ENCODE measurements around the gene OBSCN. TPM values are rescaled to one million over a fixed set of nuclear protein-coding genes. Genes with fewer than 3 reads are reported as not detected.
"Not testable (repeated sequence)": the region's sequence is repeated elsewhere in the genome, so short reads cannot be mapped to it uniquely, and the experiment has no call there.

Gene OBSCN
- total RNA-seq, 1 experiment from 2014 or later: 10.5 TPM

DNA sequence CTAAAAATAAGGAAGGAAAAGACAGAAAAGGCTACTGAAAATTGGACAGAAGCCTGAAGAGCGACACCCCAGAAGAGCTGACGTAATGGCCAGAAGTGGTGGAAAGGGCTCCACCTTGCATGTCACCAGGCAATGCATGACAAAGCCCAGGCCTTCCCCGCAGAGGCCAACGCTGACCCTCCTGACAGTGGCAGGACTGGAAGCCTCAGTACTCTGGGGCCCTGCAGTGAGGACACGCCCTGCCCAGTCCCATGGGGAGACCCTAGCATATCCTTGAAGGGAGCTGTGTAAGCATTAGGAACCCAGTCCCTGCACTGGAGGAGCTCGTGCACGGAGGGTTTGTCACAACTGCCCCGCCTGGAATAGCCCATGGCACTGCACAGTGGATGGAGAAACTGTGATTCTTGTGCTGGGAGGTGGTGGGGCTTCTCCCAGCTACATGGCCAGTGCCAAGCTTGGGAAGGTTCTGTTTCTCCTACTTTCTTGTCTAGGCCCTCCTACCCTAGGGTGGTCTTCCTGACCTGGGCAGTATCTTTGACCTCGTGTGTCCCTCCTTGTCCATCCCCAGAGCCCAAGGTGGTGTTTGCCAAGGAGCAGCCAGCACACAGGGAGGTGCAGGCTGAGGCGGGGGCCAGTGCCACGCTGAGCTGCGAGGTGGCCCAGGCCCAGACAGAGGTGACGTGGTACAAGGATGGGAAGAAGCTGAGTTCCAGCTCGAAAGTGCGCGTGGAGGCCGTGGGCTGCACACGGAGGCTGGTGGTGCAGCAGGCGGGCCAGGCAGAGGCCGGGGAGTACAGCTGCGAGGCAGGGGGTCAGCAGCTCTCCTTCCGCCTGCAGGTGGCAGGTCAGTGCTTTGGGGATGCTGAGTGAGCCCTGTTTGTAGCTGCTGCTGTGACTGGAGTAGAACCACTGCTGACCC is 60.4 kb downstream of the OBSCN start:
- H3K4me3 ChIP-seq (ENCODE audit: low read depth in 2 of 2, low read length in 2 of 2): no peak overlapping the region
- H3K27ac ChIP-seq (ENCODE audit: low read length): no peak overlapping the region
- peaks cover 4% of the 10 kb centered on the region; the same call in 1 of the 2 replicates for H3K4me1 ChIP-seq (ENCODE audit: control insufficient read depth, insufficient read depth, low read length)
- DNase-seq (ENCODE audit: low read depth, low spot score) (no peak), ATAC-seq (no peak)
- no peaks in the 10 kb centered on the region for H3K36me3 ChIP-seq (ENCODE audit: control insufficient read depth, insufficient read depth, low read length)
- in situ Hi-C loops (cut with HindIII; ENCODE audit: low pct_unique_long_range_greater_than_20kb, low sequenced_read_pairs) (no loop called here), intact Hi-C loops (cut with micrococcal nuclease; ENCODE audit: unreplicated experiment) (no loop called here)
- ChIA-PET CTCF (no interaction called here), POLR2A (no interaction called here)
- TF ChIP-seq, protein P1, sequence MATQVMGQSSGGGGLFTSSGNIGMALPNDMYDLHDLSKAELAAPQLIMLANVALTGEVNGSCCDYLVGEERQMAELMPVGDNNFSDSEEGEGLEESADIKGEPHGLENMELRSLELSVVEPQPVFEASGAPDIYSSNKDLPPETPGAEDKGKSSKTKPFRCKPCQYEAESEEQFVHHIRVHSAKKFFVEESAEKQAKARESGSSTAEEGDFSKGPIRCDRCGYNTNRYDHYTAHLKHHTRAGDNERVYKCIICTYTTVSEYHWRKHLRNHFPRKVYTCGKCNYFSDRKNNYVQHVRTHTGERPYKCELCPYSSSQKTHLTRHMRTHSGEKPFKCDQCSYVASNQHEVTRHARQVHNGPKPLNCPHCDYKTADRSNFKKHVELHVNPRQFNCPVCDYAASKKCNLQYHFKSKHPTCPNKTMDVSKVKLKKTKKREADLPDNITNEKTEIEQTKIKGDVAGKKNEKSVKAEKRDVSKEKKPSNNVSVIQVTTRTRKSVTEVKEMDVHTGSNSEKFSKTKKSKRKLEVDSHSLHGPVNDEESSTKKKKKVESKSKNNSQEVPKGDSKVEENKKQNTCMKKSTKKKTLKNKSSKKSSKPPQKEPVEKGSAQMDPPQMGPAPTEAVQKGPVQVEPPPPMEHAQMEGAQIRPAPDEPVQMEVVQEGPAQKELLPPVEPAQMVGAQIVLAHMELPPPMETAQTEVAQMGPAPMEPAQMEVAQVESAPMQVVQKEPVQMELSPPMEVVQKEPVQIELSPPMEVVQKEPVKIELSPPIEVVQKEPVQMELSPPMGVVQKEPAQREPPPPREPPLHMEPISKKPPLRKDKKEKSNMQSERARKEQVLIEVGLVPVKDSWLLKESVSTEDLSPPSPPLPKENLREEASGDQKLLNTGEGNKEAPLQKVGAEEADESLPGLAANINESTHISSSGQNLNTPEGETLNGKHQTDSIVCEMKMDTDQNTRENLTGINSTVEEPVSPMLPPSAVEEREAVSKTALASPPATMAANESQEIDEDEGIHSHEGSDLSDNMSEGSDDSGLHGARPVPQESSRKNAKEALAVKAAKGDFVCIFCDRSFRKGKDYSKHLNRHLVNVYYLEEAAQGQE (IDR thresholded peaks at IDR 0.05; ENCODE audit: insufficient read depth in 1 of 2, low read depth in 2 of 2, low read length in 1 of 2): no peak
- TF ChIP-seq, protein P2, sequence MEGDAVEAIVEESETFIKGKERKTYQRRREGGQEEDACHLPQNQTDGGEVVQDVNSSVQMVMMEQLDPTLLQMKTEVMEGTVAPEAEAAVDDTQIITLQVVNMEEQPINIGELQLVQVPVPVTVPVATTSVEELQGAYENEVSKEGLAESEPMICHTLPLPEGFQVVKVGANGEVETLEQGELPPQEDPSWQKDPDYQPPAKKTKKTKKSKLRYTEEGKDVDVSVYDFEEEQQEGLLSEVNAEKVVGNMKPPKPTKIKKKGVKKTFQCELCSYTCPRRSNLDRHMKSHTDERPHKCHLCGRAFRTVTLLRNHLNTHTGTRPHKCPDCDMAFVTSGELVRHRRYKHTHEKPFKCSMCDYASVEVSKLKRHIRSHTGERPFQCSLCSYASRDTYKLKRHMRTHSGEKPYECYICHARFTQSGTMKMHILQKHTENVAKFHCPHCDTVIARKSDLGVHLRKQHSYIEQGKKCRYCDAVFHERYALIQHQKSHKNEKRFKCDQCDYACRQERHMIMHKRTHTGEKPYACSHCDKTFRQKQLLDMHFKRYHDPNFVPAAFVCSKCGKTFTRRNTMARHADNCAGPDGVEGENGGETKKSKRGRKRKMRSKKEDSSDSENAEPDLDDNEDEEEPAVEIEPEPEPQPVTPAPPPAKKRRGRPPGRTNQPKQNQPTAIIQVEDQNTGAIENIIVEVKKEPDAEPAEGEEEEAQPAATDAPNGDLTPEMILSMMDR (IDR thresholded peaks at IDR 0.05): no peak
- TF ChIP-seq SIN3A (IDR thresholded peaks at IDR 0.05; ENCODE audit: borderline replicate concordance, insufficient read depth, low read depth, low read length) (no peak), POLR2AphosphoS5 (IDR thresholded peaks at IDR 0.05; ENCODE audit: low read depth, low read length) (no peak), TCF7L2 (IDR thresholded peaks at IDR 0.05; ENCODE audit: low read depth, low read length) (no peak)
- H3K9me3 ChIP-seq (ENCODE audit: control insufficient read depth, insufficient read depth, low read depth, low read length): no peaks in the 10 kb centered on the region
- no peaks in the 10 kb centered on the region for H3K27me3 ChIP-seq (ENCODE audit: control insufficient read depth, insufficient read depth, low read length)
- BruUV-seq (replicated peaks): no TSS peak

DNA sequence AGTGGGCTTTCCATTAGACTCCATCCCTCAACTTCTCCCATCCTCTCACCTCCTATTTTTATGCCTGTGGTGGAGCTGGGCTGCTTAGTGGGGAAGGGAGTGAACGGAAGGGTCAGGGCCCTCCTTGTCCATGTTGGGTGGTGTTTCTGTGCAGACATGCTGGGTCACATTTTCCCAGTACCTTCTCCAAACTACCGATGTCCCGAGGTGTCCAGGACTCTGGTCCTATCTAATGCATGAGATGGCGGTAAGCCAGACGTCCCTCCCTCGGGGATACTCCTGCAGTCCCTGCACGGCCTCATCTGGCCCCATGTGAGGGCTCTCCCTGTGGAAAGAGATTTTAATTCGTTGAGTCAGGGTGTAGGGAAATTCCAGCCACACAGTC is 61.0 kb downstream of the OBSCN start:
- POLR2A ChIA-PET: no interaction called here
- CTCF ChIA-PET: no interaction called here
- H3K4me1 ChIP-seq (ENCODE audit: control insufficient read depth, insufficient read depth, low read length): peaks cover 4% of the 10 kb centered on the region; the same call in 1 of the 2 replicates
- no TSS peak for BruUV-seq (replicated peaks)
- intact Hi-C loops (cut with micrococcal nuclease; ENCODE audit: unreplicated experiment): no loop called here
- DNase-seq (ENCODE audit: low read depth, low spot score) (no peak), ATAC-seq (no peak)
- H3K36me3 ChIP-seq (ENCODE audit: control insufficient read depth, insufficient read depth, low read length): no peaks in the 10 kb centered on the region
- H3K4me3 ChIP-seq (ENCODE audit: low read depth in 2 of 2, low read length in 2 of 2): no peak overlapping the region
- no peak overlapping the region for H3K27ac ChIP-seq (ENCODE audit: low read length)
- in situ Hi-C loops (cut with HindIII; ENCODE audit: low pct_unique_long_range_greater_than_20kb, low sequenced_read_pairs): no loop called here
- TF ChIP-seq POLR2AphosphoS5 (IDR thresholded peaks at IDR 0.05; ENCODE audit: low read depth, low read length): no peak
- no peaks in the 10 kb centered on the region for H3K9me3 ChIP-seq (ENCODE audit: control insufficient read depth, insufficient read depth, low read depth, low read length)
- no peaks in the 10 kb centered on the region for H3K27me3 ChIP-seq (ENCODE audit: control insufficient read depth, insufficient read depth, low read length)

DNA sequence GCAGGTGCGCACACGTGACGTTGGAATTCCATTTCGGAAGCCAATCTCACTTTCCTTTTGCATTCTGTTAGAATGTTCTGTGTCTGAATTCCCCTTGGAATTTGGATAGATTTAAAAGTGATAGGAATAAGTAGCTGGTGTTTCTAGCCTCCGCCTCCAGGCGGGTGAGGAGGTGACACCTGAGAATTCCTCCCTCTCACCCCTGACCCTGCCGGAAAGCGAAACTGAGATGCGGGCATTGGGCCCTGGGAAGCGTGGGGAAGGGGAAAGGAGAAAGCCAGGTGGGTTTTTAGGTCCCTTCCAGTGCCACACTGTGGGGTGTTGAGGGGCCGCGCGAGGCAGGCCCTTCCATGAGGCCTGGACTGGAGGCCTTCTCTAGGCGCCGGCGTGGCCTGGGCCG is 61.6 kb downstream of the OBSCN start:
- H3K9me3 ChIP-seq (ENCODE audit: control insufficient read depth, insufficient read depth, low read depth, low read length); H3K27ac ChIP-seq (ENCODE audit: low read length); intact Hi-C loops (cut with micrococcal nuclease; ENCODE audit: unreplicated experiment); H3K4me3 ChIP-seq (ENCODE audit: low read depth in 2 of 2, low read length in 2 of 2); H3K36me3 ChIP-seq (ENCODE audit: control insufficient read depth, insufficient read depth, low read length); BruUV-seq (replicated peaks); in situ Hi-C loops (cut with HindIII; ENCODE audit: low pct_unique_long_range_greater_than_20kb, low sequenced_read_pairs); H3K4me1 ChIP-seq (ENCODE audit: control insufficient read depth, insufficient read depth, low read length); H3K27me3 ChIP-seq (ENCODE audit: control insufficient read depth, insufficient read depth, low read length); ATAC-seq; DNase-seq (ENCODE audit: low read depth, low spot score): not testable (repeated sequence)
- ChIA-PET POLR2A (interaction anchor here (0.6 kb wide), 1 partner anchor 24 kb away, joined by 8 read pairs; no protein-coding TSS in a partner anchor), CTCF (interaction anchor here (0.9 kb wide), 1 partner anchor 14 kb away, joined by 4 read pairs; no protein-coding TSS in a partner anchor)
